MM.1S (cell line): ENCODE results near the gene COQ2.
A peak's percentile ranks its signal among the peaks of the same experiment; 100 is the strongest.
"Not testable (repeated sequence)": the region's sequence is repeated elsewhere in the genome, so short reads cannot be mapped to it uniquely, and the experiment has no call there.

Source experiments
- DNase-seq: peaks from one replicate; pipeline ENCODE4 v3.0.0-alpha.2; 2015
- H2AFZ ChIP-seq: fragments of 300-600 bp; sonication (generic); 2 replicates; pipeline ENCODE4 v1.6.0; 2016; ENCODE audit warnings: antibody characterized with exemption, low read length
- H3F3A ChIP-seq: fragments of 300-600 bp; sonication (generic); 2 replicates; pipeline ENCODE4 v1.6.1; 2016; ENCODE audit warnings: mild to moderate bottlenecking, antibody characterized with exemption, low read length, moderate library complexity, mixed read lengths; ENCODE audit not compliant: insufficient read depth
- H3K27ac ChIP-seq: fragments of 300-600 bp; sonication (generic); 2 replicates; pipeline ENCODE4 v1.5.1; 2016; ENCODE audit warnings: mild to moderate bottlenecking, low read length
- H3K27me3 ChIP-seq: fragments of 300-600 bp; sonication (generic); replicated peaks from 2 replicates; pipeline ENCODE4 v1.6.0; 2016; ENCODE audit warnings: low read length; ENCODE audit not compliant: insufficient read depth
- H3K36me3 ChIP-seq: fragments of 300-600 bp; sonication (generic); replicated peaks from 2 replicates; pipeline ENCODE4 v1.6.1; 2016; ENCODE audit warnings: mild to moderate bottlenecking, low read length, mixed read lengths; ENCODE audit not compliant: insufficient read depth
- H3K4me1 ChIP-seq: fragments of 300-600 bp; sonication (generic); 2 replicates; pipeline ENCODE4 v1.6.1; 2016; ENCODE audit warnings: low read length, mixed read lengths
- H3K4me2 ChIP-seq: fragments of 300-600 bp; sonication (generic); 2 replicates; pipeline ENCODE4 v1.6.0; 2016; ENCODE audit warnings: low read depth, low read length
- H3K4me3 ChIP-seq: fragments of 300-600 bp; sonication (generic); 2 replicates; pipeline ENCODE4 v1.5.1; 2016; ENCODE audit warnings: low read length, mixed read lengths
- H3K79me2 ChIP-seq: fragments of 300-600 bp; sonication (generic); 2 replicates; pipeline ENCODE4 v1.6.1; 2016; ENCODE audit warnings: mixed run types, low read length, mixed read lengths
- H3K9ac ChIP-seq: fragments of 300-600 bp; sonication (generic); 2 replicates; pipeline ENCODE4 v1.6.1; 2016; ENCODE audit warnings: low read length, mixed read lengths
- H3K9me2 ChIP-seq: fragments of 300-600 bp; sonication (generic); replicated peaks from 2 replicates; pipeline ENCODE4 v1.6.1; 2016; ENCODE audit warnings: mild to moderate bottlenecking, low read length, mixed read lengths; ENCODE audit not compliant: insufficient read depth
- H3K9me3 ChIP-seq: fragments of 300-600 bp; sonication (generic); replicated peaks from 2 replicates; pipeline ENCODE4 v1.6.1; 2016; ENCODE audit warnings: mild to moderate bottlenecking, low read length, mixed read lengths; ENCODE audit not compliant: insufficient read depth
- H4K20me1 ChIP-seq: fragments of 300-600 bp; sonication (generic); 2 replicates; pipeline ENCODE4 v1.6.1; 2016; ENCODE audit warnings: mild to moderate bottlenecking, low read length, moderate library complexity, mixed read lengths; ENCODE audit not compliant: insufficient read depth
- EZH2 ChIP-seq: fragments of 300-600 bp; sonication (generic); optimal IDR thresholded peaks from 2 replicates; pipeline ENCODE3; 2017; ENCODE audit warnings: low read depth, mild to moderate bottlenecking, antibody characterized with exemption, low read length, mixed read lengths
- EZH2phosphoT487 ChIP-seq: fragments of 300-600 bp; sonication (generic); IDR thresholded peaks from 2 replicates; pipeline ENCODE4 v1.6.1; 2018; ENCODE audit warnings: antibody characterized with exemption, low read length
- TF ChIP-seq, protein P1 (sequence below): fragments of 300-600 bp; sonication (generic); IDR thresholded peaks from 2 replicates; pipeline ENCODE4 v1.5.1; 2016; ENCODE audit warnings: antibody characterized with exemption, low read length, mixed read lengths

The COQ2 gene

DNA sequence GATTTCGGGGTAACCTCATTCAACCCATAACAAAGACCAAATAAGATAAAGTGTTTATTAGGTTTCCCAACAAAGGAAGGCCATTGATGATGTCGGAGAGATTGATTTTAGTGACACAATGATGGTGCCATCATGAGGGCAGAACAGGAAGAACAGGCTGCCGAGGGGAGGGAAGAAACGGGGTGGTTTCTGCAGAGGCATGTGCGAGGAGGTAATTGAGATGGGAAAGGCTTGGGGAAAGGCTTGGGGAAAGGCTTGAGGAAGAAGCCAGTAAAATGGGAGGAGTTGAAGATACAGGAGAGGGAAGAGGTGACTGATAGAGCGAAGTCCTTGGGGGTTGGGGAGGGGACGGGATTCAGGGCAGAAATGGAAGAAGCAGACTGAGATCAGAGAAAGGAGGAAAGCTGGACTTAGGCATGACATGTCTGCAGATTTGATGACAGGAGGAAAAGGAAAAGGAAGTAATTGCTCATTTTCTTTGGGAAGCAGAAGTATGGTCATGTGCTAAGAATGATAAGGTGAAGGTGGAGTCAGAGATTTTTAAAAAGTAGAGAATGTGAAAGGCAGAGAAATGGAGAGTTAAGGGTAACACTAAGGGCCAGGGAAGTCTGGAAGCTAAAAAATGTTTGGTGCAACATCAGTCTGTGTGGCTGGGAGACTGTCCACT is 44.1 kb upstream of the COQ2 start:
- no peaks in the 10 kb centered on the region for H4K20me1 ChIP-seq
- no peaks in the 10 kb centered on the region for H3K4me1 ChIP-seq
- peak; percentile 48 for DNase-seq
- H3K79me2 ChIP-seq, result no peaks in the 10 kb centered on the region
- H3K27me3 ChIP-seq, result no peaks in the 10 kb centered on the region
- H3F3A ChIP-seq, result no peaks in the 10 kb centered on the region
- TF ChIP-seq EZH2 (no peak), EZH2phosphoT487 (no peak)
- TF ChIP-seq, protein P1, sequence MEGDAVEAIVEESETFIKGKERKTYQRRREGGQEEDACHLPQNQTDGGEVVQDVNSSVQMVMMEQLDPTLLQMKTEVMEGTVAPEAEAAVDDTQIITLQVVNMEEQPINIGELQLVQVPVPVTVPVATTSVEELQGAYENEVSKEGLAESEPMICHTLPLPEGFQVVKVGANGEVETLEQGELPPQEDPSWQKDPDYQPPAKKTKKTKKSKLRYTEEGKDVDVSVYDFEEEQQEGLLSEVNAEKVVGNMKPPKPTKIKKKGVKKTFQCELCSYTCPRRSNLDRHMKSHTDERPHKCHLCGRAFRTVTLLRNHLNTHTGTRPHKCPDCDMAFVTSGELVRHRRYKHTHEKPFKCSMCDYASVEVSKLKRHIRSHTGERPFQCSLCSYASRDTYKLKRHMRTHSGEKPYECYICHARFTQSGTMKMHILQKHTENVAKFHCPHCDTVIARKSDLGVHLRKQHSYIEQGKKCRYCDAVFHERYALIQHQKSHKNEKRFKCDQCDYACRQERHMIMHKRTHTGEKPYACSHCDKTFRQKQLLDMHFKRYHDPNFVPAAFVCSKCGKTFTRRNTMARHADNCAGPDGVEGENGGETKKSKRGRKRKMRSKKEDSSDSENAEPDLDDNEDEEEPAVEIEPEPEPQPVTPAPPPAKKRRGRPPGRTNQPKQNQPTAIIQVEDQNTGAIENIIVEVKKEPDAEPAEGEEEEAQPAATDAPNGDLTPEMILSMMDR, result peak; percentile 60
- no peaks in the 10 kb centered on the region for H3K36me3 ChIP-seq
- no peak overlapping the region for H3K27ac ChIP-seq
- no peaks in the 10 kb centered on the region for H3K9me3 ChIP-seq
- H3K4me3 ChIP-seq, result no peak overlapping the region
- H2AFZ ChIP-seq, result no peak overlapping the region
- no peak overlapping the region for H3K9ac ChIP-seq
- H3K4me2 ChIP-seq, result no peak overlapping the region
- no peaks in the 10 kb centered on the region for H3K9me2 ChIP-seq

DNA sequence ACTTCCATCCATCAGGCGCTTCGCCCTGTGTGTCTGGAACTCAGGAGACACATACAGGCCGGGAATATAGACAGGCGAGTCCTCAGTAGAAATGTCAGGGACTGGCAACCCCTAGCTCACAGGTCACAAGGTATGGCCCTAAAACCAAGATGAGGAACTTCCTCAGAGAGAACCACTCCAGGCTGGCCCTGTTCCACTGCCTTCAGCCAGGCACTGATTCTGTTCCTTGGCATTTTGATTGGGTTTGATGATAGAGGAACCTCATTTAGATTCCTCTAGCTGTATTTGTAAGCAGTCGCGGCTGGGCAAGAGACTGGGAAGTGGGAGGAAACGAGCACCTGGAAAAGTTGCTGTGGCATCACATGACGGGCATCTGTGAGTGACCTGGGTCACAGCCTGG is 41.9 kb upstream of the COQ2 start:
- no peak overlapping the region for H3K9ac ChIP-seq
- no peaks in the 10 kb centered on the region for H3K79me2 ChIP-seq
- no peaks in the 10 kb centered on the region for H4K20me1 ChIP-seq
- no peak overlapping the region for H2AFZ ChIP-seq
- no peaks in the 10 kb centered on the region for H3K4me1 ChIP-seq
- H3K4me2 ChIP-seq, result no peak overlapping the region
- DNase-seq, result no peak
- no peaks in the 10 kb centered on the region for H3K36me3 ChIP-seq
- no peaks in the 10 kb centered on the region for H3K9me2 ChIP-seq
- no peaks in the 10 kb centered on the region for H3F3A ChIP-seq
- no peak overlapping the region for H3K27ac ChIP-seq
- no peaks in the 10 kb centered on the region for H3K9me3 ChIP-seq
- TF ChIP-seq EZH2, result no peak
- no peak for TF ChIP-seq EZH2phosphoT487
- TF ChIP-seq, protein P1, result no peak
- no peak overlapping the region for H3K4me3 ChIP-seq
- no peaks in the 10 kb centered on the region for H3K27me3 ChIP-seq

DNA sequence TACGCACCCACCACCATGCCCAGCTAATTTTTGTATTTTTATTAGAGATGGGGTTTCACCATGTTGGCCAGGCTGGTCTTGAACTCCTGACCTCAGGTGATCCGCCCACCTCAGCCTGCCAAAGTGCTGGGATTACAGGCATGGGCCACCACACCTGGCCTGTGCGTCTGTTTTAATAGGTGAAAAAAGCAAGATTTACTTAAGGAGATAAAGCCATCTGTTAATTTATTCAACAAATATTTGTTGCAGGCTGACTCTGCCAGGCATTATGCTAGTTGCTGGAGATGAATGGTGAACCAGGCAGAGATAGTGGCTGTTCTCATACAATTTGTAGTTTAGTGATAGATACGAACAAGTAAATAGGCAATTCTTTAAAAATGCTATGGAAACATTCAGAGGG is 40.7 kb upstream of the COQ2 start:
- H3K9me2 ChIP-seq, H3K36me3 ChIP-seq, H3K79me2 ChIP-seq, H3K9ac ChIP-seq, DNase-seq, H3K9me3 ChIP-seq, H3K4me1 ChIP-seq, H3K27me3 ChIP-seq, H4K20me1 ChIP-seq, H3K4me2 ChIP-seq, H3K27ac ChIP-seq, H3K4me3 ChIP-seq, H3F3A ChIP-seq, H2AFZ ChIP-seq: not testable (repeated sequence)

DNA sequence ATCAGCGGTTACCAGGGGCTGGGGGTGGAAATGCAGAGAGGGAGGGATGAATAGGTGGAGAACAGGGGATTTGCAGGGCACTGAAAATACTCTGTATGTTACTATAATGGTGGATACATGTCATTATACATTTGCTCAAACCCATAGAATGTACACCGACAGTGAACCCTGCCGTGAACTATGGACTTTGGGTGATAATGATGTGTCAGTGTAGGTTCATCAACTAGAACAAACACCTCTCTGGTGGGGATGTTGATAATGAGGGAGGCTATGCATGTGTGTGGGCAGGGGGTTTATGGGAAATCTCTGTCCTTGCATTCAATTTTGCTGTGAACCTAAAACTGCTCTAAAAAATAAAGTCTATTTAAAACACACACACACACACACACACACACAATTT is 38.5 kb upstream of the COQ2 start:
- H3K9me3 ChIP-seq, result no peaks in the 10 kb centered on the region
- no peaks in the 10 kb centered on the region for H4K20me1 ChIP-seq
- H3K79me2 ChIP-seq, result no peaks in the 10 kb centered on the region
- no peak for TF ChIP-seq EZH2
- TF ChIP-seq, protein P1, result no peak
- TF ChIP-seq EZH2phosphoT487, result no peak
- H3K4me1 ChIP-seq, result no peaks in the 10 kb centered on the region
- no peaks in the 10 kb centered on the region for H3K36me3 ChIP-seq
- H3K27ac ChIP-seq, result no peak overlapping the region
- H3F3A ChIP-seq, result no peaks in the 10 kb centered on the region
- H3K27me3 ChIP-seq, result no peaks in the 10 kb centered on the region
- no peak overlapping the region for H2AFZ ChIP-seq
- no peak overlapping the region for H3K9ac ChIP-seq
- DNase-seq, result no peak
- no peak overlapping the region for H3K4me2 ChIP-seq
- H3K4me3 ChIP-seq, result no peak overlapping the region
- H3K9me2 ChIP-seq, result no peaks in the 10 kb centered on the region
